Liver (tissue), 9 donors: ENCODE results near the gene TNS1. TPM values are rescaled to one million over a fixed set of nuclear protein-coding genes. Genes with fewer than 3 reads are reported as not detected.

ENCODE experiments used
- DNase-seq: peaks from one replicate; pipeline ENCODE4 v3.0.0-alpha.2; 2017; ENCODE audit warnings: low spot score
- H3K27ac ChIP-seq, 2 donors: one replicate each; pipeline ENCODE4 v1.7.0; 2013; ENCODE audit warnings: inconsistent platforms in 2 of 2, low read length in 2 of 2, control low read depth in 1 of 2, low read depth in 1 of 2, mild to moderate bottlenecking in 1 of 2
- H3K27me3 ChIP-seq, 4 donors: one replicate each; pipeline versions ENCODE4 v1.6.1 to v1.7.0; 2013; ENCODE audit warnings: low read length in 3 of 4, inconsistent platforms in 1 of 4, mild to moderate bottlenecking in 1 of 4, moderate library complexity in 1 of 4; ENCODE audit not compliant: control insufficient read depth in 4 of 4, insufficient read depth in 4 of 4
- H3K36me3 ChIP-seq, 4 donors: one replicate each; pipeline versions ENCODE4 v1.6.1 to v1.7.0; 2013; ENCODE audit warnings: low read length in 3 of 4, mild to moderate bottlenecking in 3 of 4, low read depth in 1 of 4, moderate library complexity in 1 of 4; ENCODE audit not compliant: control insufficient read depth in 4 of 4, insufficient read depth in 3 of 4
- H3K4me1 ChIP-seq, 4 donors: one replicate each; pipeline versions ENCODE4 v1.6.1 to v1.7.0; 2013; ENCODE audit warnings: low read length in 3 of 4, mild to moderate bottlenecking in 3 of 4, moderate library complexity in 1 of 4; ENCODE audit not compliant: control insufficient read depth in 4 of 4, insufficient read depth in 4 of 4
- H3K4me3 ChIP-seq, 3 donors: one replicate each; pipeline versions ENCODE4 v1.6.1 to v1.7.0; 2013; ENCODE audit warnings: low read length in 3 of 3, control low read depth in 1 of 3, low read depth in 1 of 3, mild to moderate bottlenecking in 1 of 3
- H3K9ac ChIP-seq, 2 donors: one replicate each; pipeline ENCODE4 v1.7.0; 2013; ENCODE audit warnings: low read length in 2 of 2, mild to moderate bottlenecking in 2 of 2, moderate library complexity in 2 of 2, control low read depth in 1 of 2, low read depth in 1 of 2
- H3K9me3 ChIP-seq, 4 donors: one replicate each; pipeline versions ENCODE4 v1.6.1 to v1.7.0; 2013; ENCODE audit warnings: low read length in 3 of 4; ENCODE audit not compliant: control insufficient read depth in 4 of 4
- FOXA2 ChIP-seq: IDR thresholded peaks from 2 replicates; pipeline ENCODE4 v1.6.1; 2016; ENCODE audit warnings: antibody characterized with exemption
- GABPA ChIP-seq, 2 donors: IDR thresholded peaks in 1 of 2; conservative IDR thresholded peaks in 1 of 2; 2 replicates each; pipeline ENCODE4 v1.6.1; 2016; ENCODE audit warnings: antibody characterized with exemption in 2 of 2, mild to moderate bottlenecking in 1 of 2, moderate library complexity in 1 of 2
- HNF4A ChIP-seq, 2 donors: conservative IDR thresholded peaks; 2 replicates each; pipeline ENCODE4 v1.6.1; 2016; ENCODE audit warnings: antibody characterized with exemption in 2 of 2, mild to moderate bottlenecking in 2 of 2
- HNF4G ChIP-seq: IDR thresholded peaks from 2 replicates; pipeline ENCODE4 v1.6.1; 2016; ENCODE audit warnings: antibody characterized with exemption
- NR2F2 ChIP-seq: IDR thresholded peaks from 2 replicates; pipeline ENCODE4 v1.6.1; 2016; ENCODE audit warnings: antibody characterized with exemption
- RAD21 ChIP-seq, 2 donors: IDR thresholded peaks; 2 replicates each; pipeline ENCODE4 v1.6.1; 2016; ENCODE audit warnings: antibody characterized with exemption in 2 of 2, mild to moderate bottlenecking in 2 of 2
- TAF1 ChIP-seq: conservative IDR thresholded peaks from 2 replicates; pipeline ENCODE4 v1.6.1; 2016; ENCODE audit warnings: antibody characterized with exemption, mild to moderate bottlenecking
- WGBS: extraction: QIAGEN DNeasy Blood & Tissue Kit; methylation state at CpG from one replicate; pipeline ENCODE4 v1.1.7; 2013; 5-methylcytosine and 5-hydroxymethylcytosine counted together
- polyA plus RNA-seq, 2 donors: library from polyadenylated mRNA; stranded (reverse) in 1 of 2; unstranded in 1 of 2; fragments of 200-250 nt in 1 of 2; fragments of >200 nt in 1 of 2; fragmentation: Nextera tagmentation in 1 of 2; extraction: Ambion mirVana in 1 of 2; gene quantifications; one replicate each; pipeline versions ENCODE4 v1.2.1 to v1.2.3, GENCODE V29; 2013 to 2015
- total RNA-seq, 2 donors: library from RNA; depleted of rRNA; stranded (reverse); fragments of >200 nt; gene quantifications; one replicate each; pipeline ENCODE4 v1.2.3, GENCODE V29; 2014
- TF ChIP-seq, protein P1 (sequence below): IDR thresholded peaks from 2 replicates; pipeline ENCODE4 v1.6.1; 2016; ENCODE audit warnings: antibody characterized with exemption
- TF ChIP-seq, protein P2 (sequence below): IDR thresholded peaks from 2 replicates; pipeline ENCODE4 v1.6.1; 2016; ENCODE audit warnings: antibody characterized with exemption
- TF ChIP-seq, protein P3 (sequence below): IDR thresholded peaks from 2 replicates; pipeline ENCODE4 v1.6.1; 2016; ENCODE audit warnings: antibody characterized with exemption, mild to moderate bottlenecking
- TF ChIP-seq, protein P4 (sequence below): IDR thresholded peaks from 2 replicates; pipeline ENCODE4 v1.6.1; 2016; ENCODE audit warnings: antibody characterized with exemption
- TF ChIP-seq, protein P5 (sequence below): fragments of 150-350 bp; IDR thresholded peaks from 2 replicates; pipeline ENCODE4 v1.5.1; 2017; ENCODE audit warnings: improper control_type of control experiment, low read depth, low read length; ENCODE audit not compliant: missing input control
- donor health status: healthy.
- donor health status: healthy.
- donor health status: healthy.
- donor health status: healthy.
- donor health status: healthy.

The TNS1 gene
- total and polyA plus RNA-seq, 4 donors, result 16.3 to 128 (median 57.3) TPM

- no peak overlapping the region for H3K27ac ChIP-seq
- H3K9ac ChIP-seq, result no peak overlapping the region
- H3K4me3 ChIP-seq, result peak overlapping the region in 1 of 3 donors; percentile 59
- H3K36me3 ChIP-seq, result no peaks in the 10 kb centered on the region
- no peaks in the 10 kb centered on the region for H3K9me3 ChIP-seq
- no peak for DNase-seq
- H3K27me3 ChIP-seq, result no peaks in the 10 kb centered on the region
- H3K4me1 ChIP-seq, result peaks cover 4 to 10% (median 6%) of the 10 kb centered on the region in 4 donors
- 45% methylated on average over 16 of the region's 16 CpGs for WGBS
- TF ChIP-seq, protein P1, sequence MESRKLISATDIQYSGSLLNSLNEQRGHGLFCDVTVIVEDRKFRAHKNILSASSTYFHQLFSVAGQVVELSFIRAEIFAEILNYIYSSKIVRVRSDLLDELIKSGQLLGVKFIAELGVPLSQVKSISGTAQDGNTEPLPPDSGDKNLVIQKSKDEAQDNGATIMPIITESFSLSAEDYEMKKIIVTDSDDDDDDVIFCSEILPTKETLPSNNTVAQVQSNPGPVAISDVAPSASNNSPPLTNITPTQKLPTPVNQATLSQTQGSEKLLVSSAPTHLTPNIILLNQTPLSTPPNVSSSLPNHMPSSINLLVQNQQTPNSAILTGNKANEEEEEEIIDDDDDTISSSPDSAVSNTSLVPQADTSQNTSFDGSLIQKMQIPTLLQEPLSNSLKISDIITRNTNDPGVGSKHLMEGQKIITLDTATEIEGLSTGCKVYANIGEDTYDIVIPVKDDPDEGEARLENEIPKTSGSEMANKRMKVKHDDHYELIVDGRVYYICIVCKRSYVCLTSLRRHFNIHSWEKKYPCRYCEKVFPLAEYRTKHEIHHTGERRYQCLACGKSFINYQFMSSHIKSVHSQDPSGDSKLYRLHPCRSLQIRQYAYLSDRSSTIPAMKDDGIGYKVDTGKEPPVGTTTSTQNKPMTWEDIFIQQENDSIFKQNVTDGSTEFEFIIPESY, result no peak
- TF ChIP-seq TAF1 (no peak), NR2F2 (no peak), HNF4A (conservative IDR thresholded peaks at IDR 0.05) (no peak), HNF4G (no peak)
- TF ChIP-seq, protein P2, sequence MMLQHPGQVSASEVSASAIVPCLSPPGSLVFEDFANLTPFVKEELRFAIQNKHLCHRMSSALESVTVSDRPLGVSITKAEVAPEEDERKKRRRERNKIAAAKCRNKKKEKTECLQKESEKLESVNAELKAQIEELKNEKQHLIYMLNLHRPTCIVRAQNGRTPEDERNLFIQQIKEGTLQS, result no peak
- TF ChIP-seq, protein P3, sequence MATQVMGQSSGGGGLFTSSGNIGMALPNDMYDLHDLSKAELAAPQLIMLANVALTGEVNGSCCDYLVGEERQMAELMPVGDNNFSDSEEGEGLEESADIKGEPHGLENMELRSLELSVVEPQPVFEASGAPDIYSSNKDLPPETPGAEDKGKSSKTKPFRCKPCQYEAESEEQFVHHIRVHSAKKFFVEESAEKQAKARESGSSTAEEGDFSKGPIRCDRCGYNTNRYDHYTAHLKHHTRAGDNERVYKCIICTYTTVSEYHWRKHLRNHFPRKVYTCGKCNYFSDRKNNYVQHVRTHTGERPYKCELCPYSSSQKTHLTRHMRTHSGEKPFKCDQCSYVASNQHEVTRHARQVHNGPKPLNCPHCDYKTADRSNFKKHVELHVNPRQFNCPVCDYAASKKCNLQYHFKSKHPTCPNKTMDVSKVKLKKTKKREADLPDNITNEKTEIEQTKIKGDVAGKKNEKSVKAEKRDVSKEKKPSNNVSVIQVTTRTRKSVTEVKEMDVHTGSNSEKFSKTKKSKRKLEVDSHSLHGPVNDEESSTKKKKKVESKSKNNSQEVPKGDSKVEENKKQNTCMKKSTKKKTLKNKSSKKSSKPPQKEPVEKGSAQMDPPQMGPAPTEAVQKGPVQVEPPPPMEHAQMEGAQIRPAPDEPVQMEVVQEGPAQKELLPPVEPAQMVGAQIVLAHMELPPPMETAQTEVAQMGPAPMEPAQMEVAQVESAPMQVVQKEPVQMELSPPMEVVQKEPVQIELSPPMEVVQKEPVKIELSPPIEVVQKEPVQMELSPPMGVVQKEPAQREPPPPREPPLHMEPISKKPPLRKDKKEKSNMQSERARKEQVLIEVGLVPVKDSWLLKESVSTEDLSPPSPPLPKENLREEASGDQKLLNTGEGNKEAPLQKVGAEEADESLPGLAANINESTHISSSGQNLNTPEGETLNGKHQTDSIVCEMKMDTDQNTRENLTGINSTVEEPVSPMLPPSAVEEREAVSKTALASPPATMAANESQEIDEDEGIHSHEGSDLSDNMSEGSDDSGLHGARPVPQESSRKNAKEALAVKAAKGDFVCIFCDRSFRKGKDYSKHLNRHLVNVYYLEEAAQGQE, result no peak
- TF ChIP-seq, protein P4, sequence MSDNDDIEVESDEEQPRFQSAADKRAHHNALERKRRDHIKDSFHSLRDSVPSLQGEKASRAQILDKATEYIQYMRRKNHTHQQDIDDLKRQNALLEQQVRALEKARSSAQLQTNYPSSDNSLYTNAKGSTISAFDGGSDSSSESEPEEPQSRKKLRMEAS, result no peak
Observed at GRCh38 chr2:217977840-217978535, 24.8 kb downstream of the TNS1 start.

GRCh38 chr2:217976301-217976700, 26.5 kb downstream of the TNS1 start:
- H3K4me3 ChIP-seq, result no peak overlapping the region
- no peak for DNase-seq
- H3K9me3 ChIP-seq, result no peaks in the 10 kb centered on the region
- TF ChIP-seq NR2F2, result no peak
- no peak for TF ChIP-seq TAF1
- no peak for TF ChIP-seq FOXA2
- no peaks in the 10 kb centered on the region for H3K36me3 ChIP-seq
- WGBS, result 98% methylated on average over 6 of the region's 6 CpGs
- peaks cover 5 to 10% (median 7%) of the 10 kb centered on the region in 4 donors for H3K4me1 ChIP-seq
- no peak overlapping the region for H3K27ac ChIP-seq
- H3K27me3 ChIP-seq, result no peaks in the 10 kb centered on the region
- H3K9ac ChIP-seq, result no peak overlapping the region

- Histone ChIP-seq H3K27me3 (no peaks in the 10 kb centered on the region), H3K4me3 (no peak overlapping the region), H3K9ac (no peak overlapping the region), H3K9me3 (no peaks in the 10 kb centered on the region), H3K4me1 (peaks cover 5 to 10% (median 7%) of the 10 kb centered on the region in 4 donors), H3K36me3 (no peaks in the 10 kb centered on the region), H3K27ac (no peak overlapping the region)
- TF ChIP-seq, protein P2, result no peak
- TF ChIP-seq HNF4A (conservative IDR thresholded peaks at IDR 0.05) (no peak), TAF1 (no peak), GABPA (IDR thresholded peaks at IDR 0.05 in 1 of 2, conservative IDR thresholded peaks at IDR 0.05 in 1 of 2) (no peak), RAD21 (IDR thresholded peaks at IDR 0.05) (no peak)
- TF ChIP-seq, protein P5, sequence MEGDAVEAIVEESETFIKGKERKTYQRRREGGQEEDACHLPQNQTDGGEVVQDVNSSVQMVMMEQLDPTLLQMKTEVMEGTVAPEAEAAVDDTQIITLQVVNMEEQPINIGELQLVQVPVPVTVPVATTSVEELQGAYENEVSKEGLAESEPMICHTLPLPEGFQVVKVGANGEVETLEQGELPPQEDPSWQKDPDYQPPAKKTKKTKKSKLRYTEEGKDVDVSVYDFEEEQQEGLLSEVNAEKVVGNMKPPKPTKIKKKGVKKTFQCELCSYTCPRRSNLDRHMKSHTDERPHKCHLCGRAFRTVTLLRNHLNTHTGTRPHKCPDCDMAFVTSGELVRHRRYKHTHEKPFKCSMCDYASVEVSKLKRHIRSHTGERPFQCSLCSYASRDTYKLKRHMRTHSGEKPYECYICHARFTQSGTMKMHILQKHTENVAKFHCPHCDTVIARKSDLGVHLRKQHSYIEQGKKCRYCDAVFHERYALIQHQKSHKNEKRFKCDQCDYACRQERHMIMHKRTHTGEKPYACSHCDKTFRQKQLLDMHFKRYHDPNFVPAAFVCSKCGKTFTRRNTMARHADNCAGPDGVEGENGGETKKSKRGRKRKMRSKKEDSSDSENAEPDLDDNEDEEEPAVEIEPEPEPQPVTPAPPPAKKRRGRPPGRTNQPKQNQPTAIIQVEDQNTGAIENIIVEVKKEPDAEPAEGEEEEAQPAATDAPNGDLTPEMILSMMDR, result no peak
- TF ChIP-seq, protein P4, result no peak
- WGBS, result 96% methylated on average over 8 of the region's 8 CpGs
- no peak for DNase-seq
Observed at GRCh38 chr2:217975626-217976025, 27.2 kb downstream of the TNS1 start.
